GM06990 (cell line): ENCODE measurements around the gene EDDM3A.

ENCODE experiments used
- DNase-seq: peaks from one replicate; pipeline ENCODE4 v3.0.0-alpha.2; 2011; ENCODE audit not compliant: insufficient read length; ENCODE audit errors: extremely low read depth
- H3K27me3 ChIP-seq: replicated peaks from 2 replicates; pipeline ENCODE4 v1.6.0; 2011; ENCODE audit warnings: low read length; ENCODE audit not compliant: control insufficient read depth, insufficient read depth
- H3K36me3 ChIP-seq: 2 replicates; pipeline ENCODE4 v1.5.1; 2011; ENCODE audit warnings: low read length; ENCODE audit not compliant: control insufficient read depth, insufficient read depth
- H3K4me3 ChIP-seq: replicated peaks from 2 replicates; pipeline ENCODE4 v1.5.1; 2011; ENCODE audit warnings: low read depth, mild to moderate bottlenecking, control low read depth, low read length
- CTCF ChIP-seq: IDR thresholded peaks from 2 replicates; pipeline ENCODE4 v1.5.1; 2011; ENCODE audit warnings: low read length, control low read depth, mild to moderate bottlenecking, inconsistent platforms; ENCODE audit not compliant: insufficient read depth, poor library complexity, severe bottlenecking

Gene EDDM3A

GRCh38 chr14:20745571-20746358 is at the start of gene EDDM3A:
Gene EDDM3A (plus strand): TSS chr14:20745887. CDS start chr14:20747581, 1,694 bp downstream.
- Histone ChIP-seq H3K4me3 (no peak within 1 kb of the TSS), H3K36me3 (no peaks in the 10 kb centered on the region), H3K27me3 (no peaks in the 10 kb centered on the region)
- TF ChIP-seq CTCF, result no peak
- DNase-seq, result no peak

- Histone ChIP-seq H3K36me3 (no peaks in the 10 kb centered on the region), H3K27me3 (no peaks in the 10 kb centered on the region; the same call in 1 of the 2 replicates), H3K4me3 (no peak overlapping the region)
- no peak for DNase-seq
- no peak for TF ChIP-seq CTCF
These were observed 48.9 kb upstream of the EDDM3A start for GRCh38 chr14:20696764-20697163.

- Histone ChIP-seq H3K27me3 (no peaks in the 10 kb centered on the region; the same call in 1 of the 2 replicates), H3K36me3 (no peaks in the 10 kb centered on the region), H3K4me3 (no peak overlapping the region)
- DNase-seq, result no peak
- peak; percentile 69 for TF ChIP-seq CTCF
These were observed 48.2 kb upstream of the EDDM3A start for GRCh38 chr14:20697273-20698017.

GRCh38 chr14:20698018-20698329 is 47.7 kb upstream of the EDDM3A start:
- Histone ChIP-seq H3K36me3 (no peaks in the 10 kb centered on the region), H3K4me3 (no peak overlapping the region), H3K27me3 (no peaks in the 10 kb centered on the region; the same call in 1 of the 2 replicates)
- no peak for TF ChIP-seq CTCF
- no peak for DNase-seq

- H3K4me3 ChIP-seq, result no peak overlapping the region
- TF ChIP-seq CTCF, result no peak
- H3K27me3 ChIP-seq, result no peaks in the 10 kb centered on the region; the same call in 1 of the 2 replicates
- DNase-seq, result no peak
- no peaks in the 10 kb centered on the region for H3K36me3 ChIP-seq
These were observed 46.8 kb upstream of the EDDM3A start for GRCh38 chr14:20698934-20699333.
